CD4-positive, alpha-beta T cell treated with Interleukin-12 subunit alpha and Interleukin-12 subunit beta, for 1 hour (primary cell): ENCODE results near the gene CXCR6.

Source experiments
- DNase-seq: peaks from one replicate; pipeline ENCODE4 v3.0.0-alpha.2; 2020

CXCR6 gene

GRCh38 chr3:45943207-45943846 lies at the start of gene CXCR6:
Gene CXCR6 (plus strand): TSS chr3:45943464. CDS start chr3:45946482, 3,018 bp downstream.
- peak; percentile 59 for DNase-seq

GRCh38 chr3:45894015-45894414 lies 49.2 kb upstream of the CXCR6 start:
- DNase-seq = no peak

GRCh38 chr3:45895686-45896468 lies 47.4 kb upstream of the CXCR6 start:
- DNase-seq = no peak

- DNase-seq = no peak
Observed at GRCh38 chr3:45896956-45897355, 46.3 kb upstream of the CXCR6 start.

GRCh38 chr3:45904931-45905330 lies 38.3 kb upstream of the CXCR6 start:
- no peak for DNase-seq

GRCh38 chr3:45905755-45906154 lies 37.5 kb upstream of the CXCR6 start:
- DNase-seq = no peak

- DNase-seq = no peak
Observed at GRCh38 chr3:45906681-45907407, 36.4 kb upstream of the CXCR6 start.

GRCh38 chr3:45907769-45908705 lies 35.2 kb upstream of the CXCR6 start:
- DNase-seq = peak; percentile 41

- no peak for DNase-seq
Observed at GRCh38 chr3:45908761-45909160, 34.5 kb upstream of the CXCR6 start.

- no peak for DNase-seq
Observed at GRCh38 chr3:45909542-45909941, 33.7 kb upstream of the CXCR6 start.

GRCh38 chr3:45910892-45911291 lies 32.4 kb upstream of the CXCR6 start:
- DNase-seq = no peak

GRCh38 chr3:45911511-45912226 lies 31.6 kb upstream of the CXCR6 start:
- no peak for DNase-seq

- no peak for DNase-seq
Observed at GRCh38 chr3:45912435-45912834, 30.8 kb upstream of the CXCR6 start.

- no peak for DNase-seq
Observed at GRCh38 chr3:45914362-45915058, 28.8 kb upstream of the CXCR6 start.

GRCh38 chr3:45915059-45915439 lies 28.2 kb upstream of the CXCR6 start:
- DNase-seq = no peak

- DNase-seq = peak; percentile 69
Observed at GRCh38 chr3:45915518-45916231, 27.6 kb upstream of the CXCR6 start.

GRCh38 chr3:45917146-45917898 lies 25.9 kb upstream of the CXCR6 start:
- DNase-seq = no peak

- DNase-seq = no peak
Observed at GRCh38 chr3:45921158-45922038, 21.9 kb upstream of the CXCR6 start.

- no peak for DNase-seq
Observed at GRCh38 chr3:45922039-45922326, 21.3 kb upstream of the CXCR6 start.
